ENCODE measurements around the gene LYZL1.

LYZL1 gene

DNA sequence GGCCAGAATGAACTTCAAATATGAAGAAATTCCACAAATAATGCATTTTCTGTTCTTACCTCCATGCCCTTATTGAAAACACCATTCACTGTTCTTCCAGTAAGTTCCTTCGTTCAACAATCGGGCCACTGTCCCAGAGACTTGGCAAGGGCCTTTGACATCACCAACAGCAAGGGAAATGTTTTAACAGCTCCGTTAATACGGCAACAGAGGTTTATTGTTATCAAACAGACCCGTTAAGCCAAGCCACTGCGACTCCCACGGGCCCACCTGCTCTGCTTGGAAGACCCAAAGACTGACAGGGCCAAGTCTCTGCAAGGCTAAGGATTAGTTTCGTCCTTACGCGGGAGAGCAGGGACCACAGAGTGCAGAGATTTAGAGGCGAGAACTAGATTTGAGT, 43.4 kb upstream of the LYZL1 start:
- TF ChIP-seq, protein P1, sequence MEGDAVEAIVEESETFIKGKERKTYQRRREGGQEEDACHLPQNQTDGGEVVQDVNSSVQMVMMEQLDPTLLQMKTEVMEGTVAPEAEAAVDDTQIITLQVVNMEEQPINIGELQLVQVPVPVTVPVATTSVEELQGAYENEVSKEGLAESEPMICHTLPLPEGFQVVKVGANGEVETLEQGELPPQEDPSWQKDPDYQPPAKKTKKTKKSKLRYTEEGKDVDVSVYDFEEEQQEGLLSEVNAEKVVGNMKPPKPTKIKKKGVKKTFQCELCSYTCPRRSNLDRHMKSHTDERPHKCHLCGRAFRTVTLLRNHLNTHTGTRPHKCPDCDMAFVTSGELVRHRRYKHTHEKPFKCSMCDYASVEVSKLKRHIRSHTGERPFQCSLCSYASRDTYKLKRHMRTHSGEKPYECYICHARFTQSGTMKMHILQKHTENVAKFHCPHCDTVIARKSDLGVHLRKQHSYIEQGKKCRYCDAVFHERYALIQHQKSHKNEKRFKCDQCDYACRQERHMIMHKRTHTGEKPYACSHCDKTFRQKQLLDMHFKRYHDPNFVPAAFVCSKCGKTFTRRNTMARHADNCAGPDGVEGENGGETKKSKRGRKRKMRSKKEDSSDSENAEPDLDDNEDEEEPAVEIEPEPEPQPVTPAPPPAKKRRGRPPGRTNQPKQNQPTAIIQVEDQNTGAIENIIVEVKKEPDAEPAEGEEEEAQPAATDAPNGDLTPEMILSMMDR (IDR thresholded peaks at IDR 0.05; ENCODE audit: low read depth, low read length), result no peak
- no peak for DNase-seq (ENCODE audit: low read depth in 2 of 2)
- H3K4me3 ChIP-seq (replicated peaks in 1 of 2; ENCODE audit: low read depth in 2 of 2, low read length in 2 of 2), result no peak overlapping the region

GRCh38 chr10:29246449-29246848, 42.4 kb upstream of the LYZL1 start:
- TF ChIP-seq, protein P1 (IDR thresholded peaks at IDR 0.05; ENCODE audit: low read depth, low read length), result no peak
- DNase-seq (ENCODE audit: low read depth in 2 of 2), result no peak
- H3K4me3 ChIP-seq (replicated peaks in 1 of 2; ENCODE audit: low read depth in 2 of 2, low read length in 2 of 2), result no peak overlapping the region

DNA sequence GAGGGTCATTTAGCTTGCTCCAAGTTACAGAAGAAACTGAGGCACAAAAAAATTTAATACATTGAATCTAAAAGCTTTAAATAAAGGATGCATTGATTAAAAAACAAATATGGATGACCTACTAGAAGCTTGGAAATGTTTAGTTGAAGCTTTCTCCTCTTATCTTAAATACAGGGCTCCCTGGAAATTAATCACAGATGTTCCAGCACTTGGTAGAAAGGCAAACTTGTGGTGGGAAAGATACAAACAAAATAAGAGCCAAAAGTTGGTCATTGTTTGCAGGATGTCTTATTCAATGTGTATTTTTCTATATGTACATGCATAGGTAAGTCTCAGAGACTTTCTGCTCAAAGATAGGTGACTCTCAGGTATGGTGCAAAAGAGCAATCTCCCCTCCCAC, 40.7 kb upstream of the LYZL1 start:
- H3K4me3 ChIP-seq (replicated peaks in 1 of 2; ENCODE audit: low read depth in 2 of 2, low read length in 2 of 2), result no peak overlapping the region
- peak in 1 of 2 donors; percentile 42 for DNase-seq (ENCODE audit: low read depth in 2 of 2)
- TF ChIP-seq, protein P1 (IDR thresholded peaks at IDR 0.05; ENCODE audit: low read depth, low read length), result no peak

GRCh38 chr10:29249018-29249417, 39.9 kb upstream of the LYZL1 start:
- no peak for DNase-seq (ENCODE audit: low read depth in 2 of 2)
- no peak overlapping the region for H3K4me3 ChIP-seq (replicated peaks in 1 of 2; ENCODE audit: low read depth in 2 of 2, low read length in 2 of 2)
- TF ChIP-seq, protein P1 (IDR thresholded peaks at IDR 0.05; ENCODE audit: low read depth, low read length), result no peak

DNA sequence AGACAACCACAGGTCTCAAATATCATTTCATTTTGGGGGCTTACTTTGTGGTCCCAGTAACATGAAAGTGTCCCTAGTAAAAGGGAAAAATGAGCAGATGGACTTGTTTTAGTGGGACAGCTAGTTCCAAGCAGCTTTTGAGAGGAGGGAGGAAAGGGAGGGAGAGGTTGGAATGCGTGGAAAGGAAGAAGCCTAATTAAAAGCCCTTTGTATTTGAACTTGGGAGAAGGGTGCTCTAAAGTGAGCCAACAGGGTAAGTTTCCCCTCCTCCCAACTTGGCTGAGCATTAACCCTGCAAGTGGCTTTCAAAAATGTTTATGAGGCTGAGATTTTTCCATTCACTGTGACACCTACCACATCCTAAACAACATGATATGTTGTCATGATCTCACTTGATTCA, 38.8 kb upstream of the LYZL1 start:
- H3K4me3 ChIP-seq (replicated peaks in 1 of 2; ENCODE audit: low read depth in 2 of 2, low read length in 2 of 2), result no peak overlapping the region
- DNase-seq (ENCODE audit: low read depth in 2 of 2), result no peak
- TF ChIP-seq, protein P1 (IDR thresholded peaks at IDR 0.05; ENCODE audit: low read depth, low read length), result no peak

DNA sequence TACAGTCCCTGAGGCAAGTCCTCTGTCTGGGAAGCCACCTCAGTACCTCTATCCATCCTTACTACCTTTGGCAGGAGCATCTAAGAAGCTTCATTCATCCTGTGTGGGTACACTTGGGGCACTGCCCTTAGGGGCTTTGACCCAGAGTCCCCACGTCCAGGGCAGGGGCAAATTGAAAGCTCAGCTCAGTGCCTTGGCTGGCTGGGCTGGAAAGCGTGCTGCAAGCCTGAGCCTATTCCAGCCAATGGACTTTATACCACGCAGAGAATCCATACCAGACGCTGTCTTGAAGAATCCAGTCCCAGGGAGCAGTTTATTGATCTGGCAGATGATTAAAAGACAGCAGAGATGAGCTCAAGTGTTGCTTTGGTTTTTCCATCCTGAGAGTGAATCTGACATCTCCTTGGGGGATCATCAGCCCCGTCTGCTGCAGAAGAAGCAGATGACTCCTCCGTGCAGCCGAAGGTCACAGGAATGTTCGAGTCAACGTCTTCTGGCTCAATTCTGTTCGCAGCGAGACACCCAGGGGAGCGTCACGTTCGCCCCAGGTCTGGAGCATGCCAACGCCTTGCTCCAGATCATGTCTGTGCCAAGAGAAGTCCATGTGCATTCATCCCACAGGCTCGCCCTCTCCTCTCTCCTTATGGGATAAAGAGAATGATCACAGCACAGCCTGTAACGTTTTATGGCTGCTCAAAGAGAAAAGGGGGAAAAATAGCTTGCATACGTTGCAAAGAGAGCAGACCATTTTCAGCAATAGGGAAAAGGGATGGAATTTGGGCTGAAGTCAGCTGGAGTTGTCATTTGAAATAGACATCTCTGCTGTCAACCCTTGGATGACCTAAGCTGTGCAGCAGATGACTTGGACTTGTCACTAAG, 35.8 kb upstream of the LYZL1 start:
- TF ChIP-seq, protein P1 (IDR thresholded peaks at IDR 0.05; ENCODE audit: low read depth, low read length), result no peak
- peak in 1 of 2 donors; percentile 21 for DNase-seq (ENCODE audit: low read depth in 2 of 2)
- no peak overlapping the region for H3K4me3 ChIP-seq (replicated peaks in 1 of 2; ENCODE audit: low read depth in 2 of 2, low read length in 2 of 2)
